Measurements from ENCODE around the gene WDR81.

WDR81 gene

GRCh38 chr17:1744551-1745512, 20.3 kb downstream of the WDR81 start:
- DNase-seq (ENCODE audit: low spot score) = no peak

GRCh38 chr17:1745513-1746020, 21.1 kb downstream of the WDR81 start:
- TF ChIP-seq CTCF (IDR thresholded peaks at IDR 0.05; ENCODE audit: extremely low read depth, missing control alignments) = no peak
- DNase-seq (ENCODE audit: low spot score) = no peak

More at GRCh38 chr17:1744551-1745512, 20.3 kb downstream of the WDR81 start:
- TF ChIP-seq CTCF (IDR thresholded peaks at IDR 0.05; ENCODE audit: extremely low read depth, missing control alignments) = no peak

- DNase-seq (ENCODE audit: low spot score) = no peak
- no peak for TF ChIP-seq CTCF (IDR thresholded peaks at IDR 0.05; ENCODE audit: extremely low read depth, missing control alignments)
Observed at GRCh38 chr17:1746975-1747543, 22.6 kb downstream of the WDR81 start.

GRCh38 chr17:1750628-1751027, 26.1 kb downstream of the WDR81 start:
- no peak for DNase-seq (ENCODE audit: low spot score)
- no peak for TF ChIP-seq CTCF (IDR thresholded peaks at IDR 0.05; ENCODE audit: extremely low read depth, missing control alignments)

GRCh38 chr17:1752425-1753262, 28.1 kb downstream of the WDR81 start:
- peak; percentile 63 for DNase-seq (ENCODE audit: low spot score)
- no peak for TF ChIP-seq CTCF (IDR thresholded peaks at IDR 0.05; ENCODE audit: extremely low read depth, missing control alignments)

- DNase-seq (ENCODE audit: low spot score) = no peak
- no peak for TF ChIP-seq CTCF (IDR thresholded peaks at IDR 0.05; ENCODE audit: extremely low read depth, missing control alignments)
Observed at GRCh38 chr17:1753767-1754429, 29.4 kb downstream of the WDR81 start.
